Lower leg skin (tissue), 3 donors: ENCODE data around the gene EEIG2.

Experiments
- CTCF ChIP-seq, 3 donors: fragments of 450-650 bp; IDR thresholded peaks; one replicate each; pipeline ENCODE4 v1.5.1; 2016; ENCODE audit warnings: antibody characterized with exemption in 3 of 3, mild to moderate bottlenecking in 3 of 3, moderate library complexity in 2 of 3
- POLR2A ChIP-seq, 2 donors: fragments of 450-650 bp; IDR thresholded peaks; one replicate each; pipeline ENCODE4 v1.6.1; 2016 to 2017; ENCODE audit warnings: antibody characterized with exemption in 2 of 2, mild to moderate bottlenecking in 1 of 2, moderate library complexity in 1 of 2

- TF ChIP-seq POLR2A (IDR thresholded peaks at IDR 0.05), result no peak
- no peak for TF ChIP-seq CTCF (IDR thresholded peaks at IDR 0.05)
Observed at GRCh38 chr1:108570998-108571401, 11.1 kb downstream of the EEIG2 start.
